DMS79 treated with DMSO at 0.1 percent for 48 hours (cell line): ENCODE results near the gene CDC14B.
"Not testable (repeated sequence)": the region's sequence is repeated elsewhere in the genome, so short reads cannot be mapped to it uniquely, and the experiment has no call there.

Source experiments
- DNase-seq: peaks from one replicate; lab custom pipeline; 2025; lab: John Stamatoyannopoulos, UW

The CDC14B gene

GRCh38 chr9:96619491-96620180, at the start of gene CDC14B:
Gene CDC14B (minus strand): TSS chr9:96619843. CDS start chr9:96619378, 465 bp downstream.
- DNase-seq, result peak; percentile 17

- DNase-seq, result no peak
Observed at GRCh38 chr9:96668868-96669534, 49.4 kb upstream of the CDC14B start.

- DNase-seq, result no peak
Observed at GRCh38 chr9:96667363-96667728, 47.7 kb upstream of the CDC14B start.

- not testable (repeated sequence) for DNase-seq
Observed at GRCh38 chr9:96666653-96667362, 47.2 kb upstream of the CDC14B start.

- DNase-seq, result no peak
Observed at GRCh38 chr9:96665789-96666188, 46.1 kb upstream of the CDC14B start.

GRCh38 chr9:96663506-96664120, 44.0 kb upstream of the CDC14B start:
- DNase-seq, result no peak

GRCh38 chr9:96661711-96662110, 42.1 kb upstream of the CDC14B start:
- no peak for DNase-seq

- no peak for DNase-seq
Observed at GRCh38 chr9:96660692-96661248, 41.1 kb upstream of the CDC14B start.

- peak; percentile 9 for DNase-seq
Observed at GRCh38 chr9:96655198-96655851, 35.7 kb upstream of the CDC14B start, which contains the start of gene PRXL2C. Gene PRXL2C (minus strand): TSS chr9:96655317. CDS start chr9:96655281, 36 bp downstream.

- DNase-seq, result peak; percentile 19
Observed at GRCh38 chr9:96654450-96655197, 35.0 kb upstream of the CDC14B start.

GRCh38 chr9:96651626-96652025, 32.0 kb upstream of the CDC14B start:
- DNase-seq, result no peak

- no peak for DNase-seq
Observed at GRCh38 chr9:96649620-96650324, 30.1 kb upstream of the CDC14B start.

GRCh38 chr9:96646081-96646991, 26.7 kb upstream of the CDC14B start:
- DNase-seq, result no peak

GRCh38 chr9:96644137-96644536, 24.5 kb upstream of the CDC14B start:
- no peak for DNase-seq

GRCh38 chr9:96641514-96641913, 21.9 kb upstream of the CDC14B start:
- DNase-seq, result no peak

- DNase-seq, result no peak
Observed at GRCh38 chr9:96638606-96639364, 19.1 kb upstream of the CDC14B start.

GRCh38 chr9:96636368-96636767, 16.7 kb upstream of the CDC14B start:
- DNase-seq, result no peak

GRCh38 chr9:96633579-96633978, 13.9 kb upstream of the CDC14B start:
- not testable (repeated sequence) for DNase-seq
